Left colon (tissue), 2 donors: ENCODE results near the gene MYRIP. TPM values are rescaled to one million over a fixed set of nuclear protein-coding genes. Genes with fewer than 3 reads are reported as not detected.
A peak's percentile ranks its signal among the peaks of the same experiment; 100 is the strongest.
"Not testable (repeated sequence)": the region's sequence is repeated elsewhere in the genome, so short reads cannot be mapped to it uniquely, and the experiment has no call there.

Experiments
- ATAC-seq: fragments of 200-7000 bp; cut with Tn5 transposase; one replicate; pipeline ENCODE4 v1.9.1; 2020; ENCODE audit warnings: mild to moderate bottlenecking, moderate library complexity
- DNase-seq, 2 donors: peaks; one replicate each; pipeline ENCODE4 v3.0.0-alpha.2; 2020
- intact Hi-C, 2 donors: fragments of 100-400 bp; cut with DNase I in 1 of 2; cut with micrococcal nuclease in 1 of 2; formaldehyde crosslinking; loops; one replicate each; pipeline versions ENCODE4 v1.11.2 to v1.14.0; 2022; cut with DNase I, micrococcal nuclease
- long read RNA-seq: library from polyadenylated mRNA; unstranded; transcript quantifications from one replicate; pipeline ENCODE4 v2.0.0, GENCODE V29; 2021
- total RNA-seq, 2 donors: library from RNA; stranded (reverse); fragmentation: NEBNext Ultra II Directional; extraction: Animal tissue kit (Norgen Biotek cat#: 25700); gene quantifications; one replicate each; pipeline ENCODE4 v1.2.1, GENCODE V29; 2021
- donor health status: DM: no; HTN: no; CAD: no.
- donor health status: DM: yes; HTN: yes; CAD: no.

MYRIP gene
- 1 to 10 TPM; 8.9 to 9.1 TPM for total RNA-seq
- long read RNA-seq, full-length matches to known transcripts = 1 of 8 reads
- long read RNA-seq, partial matches to known transcripts = 4 of 8 reads
- long read RNA-seq, other reads (novel, unspliced or antisense) = 3 of 8 reads

GRCh38 chr3:39809181-39809994, at the start of gene MYRIP:
Gene MYRIP, plus strand, starts transcription at chr3:39809609. Its CDS starts 91,208 bp downstream, at chr3:39900817.
- peak; percentile 73 to 74 for DNase-seq
- ATAC-seq = peak; percentile 92
- intact Hi-C loops = no loop called here

DNA sequence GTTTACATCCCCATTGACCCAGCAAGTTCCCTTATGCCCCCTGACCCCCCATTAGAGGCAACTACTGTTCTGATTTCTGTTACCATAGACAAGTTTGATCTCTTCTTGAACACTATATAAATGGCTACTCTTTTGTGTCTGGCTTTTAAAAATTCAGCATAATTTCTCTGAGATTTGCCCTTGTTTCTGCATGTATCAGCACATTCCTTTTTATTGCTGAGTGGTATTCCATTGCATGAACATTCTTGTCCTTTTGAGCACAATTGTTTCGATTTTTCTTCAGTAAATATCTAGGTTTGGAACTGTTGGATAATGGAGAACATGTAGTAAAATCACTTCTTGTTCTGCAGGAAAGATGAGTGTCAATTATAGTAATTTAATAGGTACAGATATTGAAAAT, 49.1 kb upstream of the MYRIP start:
- ATAC-seq (no peak), DNase-seq (no peak)
- intact Hi-C loops = no loop called here

DNA sequence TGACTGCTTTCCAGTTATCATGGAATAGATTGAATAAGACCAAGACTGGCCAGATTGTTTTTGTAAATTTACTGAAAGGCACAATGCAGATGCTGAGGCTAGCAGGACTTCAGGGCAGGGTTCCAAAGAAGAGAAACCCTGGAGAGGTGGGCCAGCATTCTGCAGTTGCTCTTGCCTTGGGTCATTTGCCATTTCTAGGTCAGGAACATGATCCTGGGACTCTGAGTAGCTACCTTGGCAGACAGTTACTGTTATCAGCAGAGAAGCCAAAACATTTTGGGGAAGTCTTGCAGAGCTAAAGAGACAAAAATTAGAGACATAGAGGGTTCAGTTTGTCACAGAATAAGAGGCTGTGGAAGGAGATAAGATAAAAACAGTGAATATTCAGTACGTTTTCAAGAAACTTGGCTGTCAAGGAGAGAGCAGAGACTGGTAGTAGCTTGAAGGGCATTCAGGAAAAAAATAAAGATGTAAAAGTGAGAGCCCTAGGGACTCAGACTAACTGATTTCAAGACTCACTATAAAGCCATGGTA, 46.8 kb upstream of the MYRIP start:
- intact Hi-C loops = no loop called here
- DNase-seq = no peak
- no peak for ATAC-seq

DNA sequence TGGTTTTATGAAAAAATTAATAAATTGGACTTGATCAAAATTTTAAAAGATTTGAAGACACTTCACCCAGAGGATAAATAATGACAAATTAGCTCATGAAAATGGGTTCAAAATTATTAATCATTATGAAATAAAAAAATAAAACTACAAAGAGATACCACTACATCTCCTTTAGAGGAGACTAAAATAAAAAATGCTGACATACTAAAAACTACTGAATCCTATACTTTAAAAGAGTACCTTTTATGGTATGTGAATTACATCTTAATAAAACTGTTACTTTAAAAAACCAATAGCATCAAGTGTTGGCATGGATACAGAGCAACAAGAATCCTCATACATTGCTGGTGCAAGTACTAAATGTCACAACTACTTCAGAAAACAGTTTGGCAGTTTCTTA, 46.0 kb upstream of the MYRIP start:
- ATAC-seq (no peak), DNase-seq (no peak)
- intact Hi-C loops = no loop called here

GRCh38 chr3:39765575-39765974, 43.8 kb upstream of the MYRIP start:
- intact Hi-C loops = no loop called here
- no peak for DNase-seq
- no peak for ATAC-seq

GRCh38 chr3:39766433-39766832, 43.0 kb upstream of the MYRIP start:
- ATAC-seq = no peak
- intact Hi-C loops = no loop called here
- DNase-seq = no peak

- intact Hi-C loops, DNase-seq: not testable (repeated sequence)
- peak; percentile 64 for ATAC-seq
These were observed 42.5 kb upstream of the MYRIP start for GRCh38 chr3:39766909-39767308.

- DNase-seq, ATAC-seq, intact Hi-C loops: not testable (repeated sequence)
These were observed 31.2 kb upstream of the MYRIP start for GRCh38 chr3:39778168-39778567.

GRCh38 chr3:39779511-39780230, 29.7 kb upstream of the MYRIP start:
- intact Hi-C loops = no loop called here
- no peak for ATAC-seq
- no peak for DNase-seq

GRCh38 chr3:39780352-39780751, 29.1 kb upstream of the MYRIP start:
- DNase-seq (no peak), ATAC-seq (peak; percentile 84)
- intact Hi-C loops = no loop called here

DNA sequence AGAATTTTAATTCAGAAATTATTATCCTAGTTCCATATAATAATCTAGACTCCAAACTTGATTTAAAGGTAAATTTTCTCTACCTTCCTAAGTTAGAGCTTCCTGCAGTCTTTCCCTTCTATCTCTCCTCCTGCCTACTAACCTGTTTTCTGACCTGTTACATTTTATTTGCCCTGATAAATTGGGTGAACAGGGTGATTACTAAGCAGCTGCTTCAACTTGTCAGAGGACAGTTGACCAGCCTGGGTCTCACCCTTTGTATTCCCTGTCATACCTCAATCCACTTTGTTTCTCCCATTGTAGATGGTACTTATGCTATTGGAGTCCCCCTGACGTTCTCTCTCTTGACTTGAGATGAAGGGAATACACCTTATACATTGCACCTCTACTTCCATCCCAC, 28.4 kb upstream of the MYRIP start:
- intact Hi-C loops = no loop called here
- ATAC-seq = peak; percentile 7

GRCh38 chr3:39781632-39782031, 27.8 kb upstream of the MYRIP start:
- no peak for DNase-seq
- no peak for ATAC-seq
- intact Hi-C loops = no loop called here

More for the DNA sequence above, 28.4 kb upstream of the MYRIP start:
- no peak for DNase-seq

DNA sequence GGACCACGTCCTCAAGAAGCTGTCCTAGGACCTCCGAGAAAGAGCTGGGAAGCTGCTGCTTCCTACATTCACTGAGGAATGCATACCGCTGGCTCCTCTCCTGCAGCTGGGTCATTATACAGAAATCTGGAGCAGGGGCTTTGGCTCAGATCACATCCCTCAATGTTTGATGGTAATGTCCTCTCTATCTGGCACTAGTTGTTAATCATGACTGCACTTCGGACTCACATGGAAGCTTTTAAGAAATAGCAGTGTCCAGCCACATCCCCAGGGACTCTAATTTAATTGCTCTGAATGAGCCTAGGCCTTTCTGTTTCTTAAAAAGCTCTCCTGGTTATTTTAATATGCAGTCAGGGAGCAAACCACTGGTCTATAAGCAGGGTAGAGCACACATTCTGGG, 25.7 kb upstream of the MYRIP start:
- intact Hi-C loops = no loop called here
- ATAC-seq = no peak
- DNase-seq = no peak

GRCh38 chr3:39784922-39785321, 24.5 kb upstream of the MYRIP start:
- intact Hi-C loops = no loop called here
- no peak for DNase-seq
- no peak for ATAC-seq

DNA sequence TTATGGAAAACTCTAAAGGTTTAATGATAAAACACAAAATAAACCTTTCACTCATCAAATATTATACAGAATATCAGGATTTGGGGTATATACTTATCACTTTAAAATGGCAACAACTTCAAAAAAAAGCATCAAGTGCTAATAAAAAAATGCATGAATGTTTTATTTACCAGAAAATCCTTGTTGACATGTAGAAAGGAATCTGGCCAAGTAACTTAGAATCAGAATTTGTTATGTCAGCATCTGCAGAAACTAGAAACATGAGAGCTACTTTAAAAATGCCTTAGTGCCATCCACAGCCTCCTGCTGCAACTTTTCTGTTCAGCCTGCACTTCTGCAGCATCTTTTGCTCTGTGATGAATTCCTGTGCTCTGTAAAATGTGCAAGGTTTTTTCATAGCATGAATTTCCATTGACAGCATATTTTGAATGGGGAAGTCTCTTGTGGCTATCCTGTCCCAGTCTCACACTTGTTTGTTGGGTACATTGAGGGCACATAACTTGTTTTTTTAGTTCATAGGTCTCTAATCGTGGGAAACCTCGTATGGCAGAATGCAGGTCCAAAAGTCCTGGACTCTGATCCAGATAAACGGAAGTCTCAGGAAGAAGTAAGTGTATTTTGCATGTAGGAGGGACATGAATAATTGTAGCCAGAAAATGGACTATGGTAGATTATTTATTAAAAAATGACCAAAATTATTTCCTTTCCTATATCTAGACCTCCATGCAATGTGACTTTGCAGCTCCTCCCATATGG, 21.1 kb upstream of the MYRIP start:
- intact Hi-C loops = no loop called here
- DNase-seq (no peak), ATAC-seq (no peak)

GRCh38 chr3:39791603-39792002, 17.8 kb upstream of the MYRIP start:
- no peak for DNase-seq
- ATAC-seq = no peak
- intact Hi-C loops = no loop called here

DNA sequence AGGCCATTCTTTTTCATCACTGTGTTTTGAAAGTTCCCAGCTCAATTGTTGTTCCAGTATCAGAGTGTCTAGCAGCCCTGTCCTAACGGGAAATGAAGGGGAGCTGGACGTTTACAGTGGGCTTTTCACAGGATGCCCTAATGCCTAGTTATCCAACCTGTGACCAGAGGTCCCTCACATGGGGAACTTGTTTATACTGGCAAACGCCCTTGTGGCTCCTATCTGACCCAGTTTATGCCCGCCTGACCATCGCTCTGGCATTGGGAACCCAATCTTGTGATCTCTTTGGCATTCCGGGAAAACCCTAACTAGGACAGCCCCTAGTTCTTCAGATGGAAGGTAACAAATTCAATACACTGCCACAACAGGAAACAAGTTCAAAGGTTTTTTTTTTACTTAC, 14.5 kb upstream of the MYRIP start:
- DNase-seq (no peak), ATAC-seq (no peak)
- intact Hi-C loops = no loop called here

DNA sequence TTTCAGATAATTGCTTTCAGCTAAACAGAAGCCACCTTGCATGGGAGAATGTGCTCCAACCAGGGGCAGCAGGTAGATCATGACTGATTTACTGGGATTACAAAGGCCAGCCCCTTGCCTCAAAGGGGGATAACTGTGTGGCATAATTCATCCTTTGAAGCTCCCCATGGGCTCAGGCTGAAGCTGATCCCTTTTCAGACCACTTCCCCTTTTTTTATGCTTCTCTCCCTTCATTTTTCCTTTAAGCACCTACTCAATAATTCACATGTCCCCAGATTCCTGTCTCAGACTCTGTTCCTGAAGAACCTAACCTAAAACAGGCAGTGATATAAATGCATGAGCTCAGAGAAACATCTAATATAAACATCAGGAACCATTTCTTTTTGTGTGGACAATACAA, 8.2 kb upstream of the MYRIP start:
- no peak for ATAC-seq

GRCh38 chr3:39802486-39802885, 6.9 kb upstream of the MYRIP start:
- DNase-seq, ATAC-seq, intact Hi-C loops: not testable (repeated sequence)

More for the DNA sequence above, 8.2 kb upstream of the MYRIP start:
- intact Hi-C loops = no loop called here
- no peak for DNase-seq
